K562 (cell line): ENCODE results near the gene LPIN1. TPM values are rescaled to one million over a fixed set of nuclear protein-coding genes. Genes with fewer than 3 reads are reported as not detected.

Source experiments
- ARID3A ChIP-seq: IDR thresholded peaks from 2 replicates; pipeline ENCODE4 v1.6.1; 2012; ENCODE audit warnings: low read depth, low read length, improper control_type of control experiment, borderline replicate concordance
- BRD9 ChIP-seq: fragments of 450-650 bp; IDR thresholded peaks from 2 replicates; pipeline ENCODE4 v1.6.1; 2018; ENCODE audit warnings: low read depth; ENCODE audit not compliant: partially characterized antibody
- HINFP ChIP-seq: fragments of 450-650 bp; conservative IDR thresholded peaks from 2 replicates; pipeline ENCODE4 v1.6.1; 2016; ENCODE audit warnings: missing genetic modification characterization, low read depth, mild to moderate bottlenecking, control low read depth, missing compliant biosample characterization
- MAFF ChIP-seq: IDR thresholded peaks from 2 replicates; pipeline ENCODE4 v1.6.1; 2012; ENCODE audit warnings: low read length, improper control_type of control experiment
- NFIX ChIP-seq: fragments of 250-450 bp; sonication (Bioruptor Pico); IDR thresholded peaks from 2 replicates; pipeline ENCODE4 v1.4.0; 2020; ENCODE audit warnings: low read depth, mild to moderate bottlenecking, moderate library complexity
- SRSF3 ChIP-seq: fragments of 200-400 bp; formaldehyde crosslinking; IDR thresholded peaks from 2 replicates; pipeline ENCODE4 v1.6.1; 2016; ENCODE audit warnings: mild to moderate bottlenecking, low read length, moderate library complexity; ENCODE audit not compliant: insufficient read depth
- TEAD2 ChIP-seq: fragments of 450-650 bp; IDR thresholded peaks from 2 replicates; pipeline ENCODE4 v1.6.1; 2016; ENCODE audit warnings: missing genetic modification characterization, control low read depth, missing compliant biosample characterization
- ZBTB17 ChIP-seq: fragments of 450-650 bp; formaldehyde crosslinking; IDR thresholded peaks from 2 replicates; pipeline ENCODE4 v1.4.0; 2020; ENCODE audit warnings: mild to moderate bottlenecking
- ZC3H8 ChIP-seq: fragments of 450-650 bp; IDR thresholded peaks from 2 replicates; pipeline ENCODE4 v1.6.1; 2017
- polyA plus RNA-seq, 8 experiments: library from polyadenylated mRNA; depleted of rRNA in 4 of 8; stranded (reverse) in 5 of 8; unstranded in 3 of 8; fragments of >200 nt; fragmentation: Nextera tagmentation in 2 of 8; fragmentation: Illumina TruSeq in 1 of 8; extraction: Ambion mirVana in 2 of 8; extraction: Trizol in 1 of 8; gene quantifications; 2 replicates each; pipeline versions ENCODE4 v1.2.1 to v1.2.3, GENCODE V29; 2011 to 2014; ENCODE audit warnings: inconsistent platforms in 1 of 8, missing spikeins in 1 of 8
- total RNA-seq, 7 experiments: library from RNA; depleted of rRNA in 6 of 7; stranded (reverse); fragments of >200 nt in 6 of 7; fragmentation: Illumina TruSeq in 2 of 7; extraction: Trizol in 2 of 7; gene quantifications; 2 replicates each; pipeline versions ENCODE4 v1.2.1 to v1.2.3, GENCODE V29; 2011 to 2021; ENCODE audit warnings: low replicate concordance in 1 of 7

LPIN1 gene
- total and polyA plus RNA-seq, 9 of the 15 experiments (the other 6 are each of a cell fraction or from before 2014, with no cell fraction given), result 9.2 to 84.0 (median 27.8) TPM

GRCh38 chr2:11696736-11697102 lies 49.7 kb upstream of the LPIN1 start (continued):
- TF ChIP-seq ARID3A, result no peak
- TF ChIP-seq ZBTB17 (CRISPR knock-in tag), result no peak
- no peak for TF ChIP-seq HINFP (tag)
- no peak for TF ChIP-seq MAFF
- TF ChIP-seq BRD9, result no peak
- TF ChIP-seq ZC3H8, result no peak
- no peak for TF ChIP-seq TEAD2 (tag)
- TF ChIP-seq SRSF3, result no peak
- no peak for TF ChIP-seq NFIX (CRISPR knock-in tag)
- TF ChIP-seq, all 486 proteins: peak for 0
